ENCODE results near the gene MYH7. TPM values are rescaled to one million over a fixed set of nuclear protein-coding genes. Genes with fewer than 3 reads are reported as not detected.

MYH7 gene
- total and polyA plus RNA-seq, 2 of the 4 experiments (the other 2 are of a cell fraction) = not detected

GRCh38 chr14:23385642-23386265, 49.7 kb downstream of the MYH7 start:
- Histone ChIP-seq H3K4me2 (ENCODE audit: low read depth, low read length) (no peak overlapping the region), H2BK20ac (ENCODE audit: low read depth, low read length) (no peak overlapping the region), H2AFZ (replicated peaks; ENCODE audit: low read length, poor library complexity) (no peak overlapping the region), H3K23ac (ENCODE audit: low read depth, low read length) (no peak overlapping the region), H3K14ac (replicated peaks; ENCODE audit: low read depth, low read length) (no peak overlapping the region), H4K8ac (ENCODE audit: low read depth in 2 of 2, low read length in 2 of 2) (no peak overlapping the region), H2BK15ac (ENCODE audit: low read depth, low read length) (no peak overlapping the region), H2AK5ac (ENCODE audit: low read depth, low read length) (no peak overlapping the region), H3K4me1 (ENCODE audit: control insufficient read depth, insufficient read depth, low read length) (no peaks in the 10 kb centered on the region), H2BK120ac (ENCODE audit: low read depth, low read length) (no peak overlapping the region), H3K79me1 (ENCODE audit: low read depth in 1 of 2, low read length in 2 of 2) (no peaks in the 10 kb centered on the region), H3K9me3 (ENCODE audit: control insufficient read depth, insufficient read depth, low read length) (no peaks in the 10 kb centered on the region), H2BK5ac (ENCODE audit: low read depth, low read length, poor library complexity, severe bottlenecking) (no peak overlapping the region), H4K20me1 (ENCODE audit: insufficient read depth, low read length) (no peaks in the 10 kb centered on the region), H3K56ac (ENCODE audit: extremely low read depth, insufficient read depth, low read length) (no peak overlapping the region), H3K4ac (ENCODE audit: low read depth, low read length) (no peak overlapping the region), H4K91ac (ENCODE audit: insufficient read depth, low read depth, low read length) (no peak overlapping the region), H3K4me3 (ENCODE audit: insufficient read depth, low read depth, low read length) (no peak overlapping the region), H3K27ac (ENCODE audit: insufficient read depth, low read length) (no peak overlapping the region), H4K5ac (ENCODE audit: low read depth, low read length) (no peak overlapping the region), H3K27me3 (ENCODE audit: control insufficient read depth, insufficient read depth, low read length) (peaks cover 43% of the 10 kb centered on the region), H3K9ac (ENCODE audit: low read depth, low read length) (no peak overlapping the region), H3K18ac (ENCODE audit: low read depth, low read length) (no peak overlapping the region), H3K9me1 (ENCODE audit: insufficient read depth, low read length) (no peaks in the 10 kb centered on the region), H2AK9ac (replicated peaks; ENCODE audit: low read depth, low read length, poor library complexity) (no peak overlapping the region), H3K36me3 (ENCODE audit: control insufficient read depth, insufficient read depth, low read length) (no peaks in the 10 kb centered on the region)
- no peak for DNase-seq
- dilution Hi-C loops (cut with HindIII; ENCODE audit: low sequenced_read_pairs, unreplicated experiment) (no loop called here), intact Hi-C loops (cut with micrococcal nuclease) (no loop called here), in situ Hi-C loops (cut with MboI; ENCODE audit: low sequenced_read_pairs) (no loop called here)
- no TSS peak for BruUV-seq (replicated peaks)
- no peak for TF ChIP-seq FOS (IDR thresholded peaks at IDR 0.05; ENCODE audit: low read depth, low read length)
- 77% methylated on average over 7 of the region's 18 CpGs; no CpG with 5 or more reads in 1 of the 2 experiments for WGBS, 2 experiments (ENCODE audit: extremely low coverage in 2 of 2, insufficient read length in 1 of 2)
- ATAC-seq (ENCODE audit: low read depth) = no peak
- ChIA-PET POLR2A (ENCODE audit: unreplicated experiment) (no interaction called here), CTCF (interaction anchor here (1.2 kb wide), 1 partner anchor 9 kb away, joined by 3 read pairs; no protein-coding TSS in a partner anchor)
